ENCODE measurements around the gene NPM1.

NPM1 gene

GRCh38 chr5:171450423-171451331, 63.0 kb downstream of the NPM1 start:
- DNase-seq (ENCODE audit: low read depth in 2 of 2), result no peak

GRCh38 chr5:171451421-171451820, 63.8 kb downstream of the NPM1 start:
- DNase-seq (ENCODE audit: low read depth in 2 of 2), result no peak

DNA sequence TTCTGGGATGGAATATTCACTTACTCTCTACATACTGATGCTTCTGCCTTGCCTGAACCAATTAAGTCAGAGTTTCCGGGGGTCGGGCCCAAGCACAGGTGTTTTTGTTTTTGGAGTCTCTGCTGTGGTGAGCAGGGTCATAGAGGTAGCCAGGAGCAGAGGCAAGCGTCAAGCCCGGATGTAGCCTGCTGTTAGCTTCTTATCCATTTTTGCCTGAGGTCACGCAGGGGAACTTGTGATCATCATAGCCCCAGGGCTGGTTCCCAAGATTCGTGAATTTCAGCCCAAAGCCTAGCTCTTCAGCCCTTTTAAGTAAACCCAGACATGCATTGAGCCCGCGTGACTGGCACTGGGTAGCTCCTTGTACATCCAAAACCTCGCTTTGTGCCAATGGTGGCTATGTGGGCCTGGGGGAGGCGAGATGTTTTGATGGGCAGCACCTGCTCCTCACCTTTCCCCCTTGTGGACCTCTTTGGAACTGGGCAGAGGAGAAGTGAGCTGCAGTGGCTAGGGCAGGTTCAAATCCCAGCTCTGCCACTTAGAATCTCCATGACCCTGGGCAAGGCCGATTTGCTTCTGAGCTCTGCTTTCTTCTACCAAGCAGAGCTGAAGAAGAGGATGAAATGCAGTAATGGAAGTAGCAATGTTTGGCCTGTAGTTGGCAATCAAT, 65.5 kb downstream of the NPM1 start:
- no peak for DNase-seq (ENCODE audit: low read depth in 2 of 2)

GRCh38 chr5:171453988-171454387, 66.3 kb downstream of the NPM1 start:
- DNase-seq (ENCODE audit: low read depth in 2 of 2), result no peak

- no peak for DNase-seq (ENCODE audit: low read depth in 2 of 2)
Observed at GRCh38 chr5:171454549-171454948, 66.9 kb downstream of the NPM1 start.

- no peak for DNase-seq (ENCODE audit: low read depth in 2 of 2)
Observed at GRCh38 chr5:171455522-171455921, 67.9 kb downstream of the NPM1 start.

GRCh38 chr5:171457208-171457981, 69.7 kb downstream of the NPM1 start:
- no peak for DNase-seq (ENCODE audit: low read depth in 2 of 2)

- no peak for DNase-seq (ENCODE audit: low read depth in 2 of 2)
Observed at GRCh38 chr5:171459839-171460238, 72.2 kb downstream of the NPM1 start.

Data from stimulated activated CD4-positive, alpha-beta T cell treated with anti-CD3 and anti-CD28 coated beads, Interleukin-4, amount 100 ng/mL, for 48 hours (primary cell).